Mesodermal cell (in vitro differentiated cells): ENCODE data around the gene FAM53B.
"Not testable (repeated sequence)": the region's sequence is repeated elsewhere in the genome, so short reads cannot be mapped to it uniquely, and the experiment has no call there.

ENCODE experiments used
- H3K27ac ChIP-seq: 2 replicates; pipeline ENCODE4 v1.7.0; 2013; ENCODE audit warnings: mild to moderate bottlenecking, low read depth, low read length, moderate library complexity; ENCODE audit not compliant: severe bottlenecking
- H3K36me3 ChIP-seq: 2 replicates; pipeline ENCODE4 v1.7.1; 2013; ENCODE audit warnings: mild to moderate bottlenecking, low read length, moderate library complexity; ENCODE audit not compliant: control insufficient read depth, insufficient read depth
- H3K4me1 ChIP-seq: one replicate; pipeline ENCODE4 v1.7.1; 2013; ENCODE audit warnings: mild to moderate bottlenecking, low read length; ENCODE audit not compliant: insufficient read depth, control insufficient read depth, poor library complexity, severe bottlenecking
- H3K4me3 ChIP-seq: 2 replicates; pipeline ENCODE4 v1.7.0; 2013; ENCODE audit warnings: low read length, control low read depth, mild to moderate bottlenecking; ENCODE audit not compliant: insufficient read depth, poor library complexity, severe bottlenecking; ENCODE audit errors: extremely low read depth
- H3K9me3 ChIP-seq: 2 replicates; pipeline ENCODE4 v1.7.1; 2013; ENCODE audit warnings: mild to moderate bottlenecking, low read length, moderate library complexity; ENCODE audit not compliant: control insufficient read depth
- WGBS, 2 experiments: methylation state at CpG; one replicate each; pipeline ENCODE4 v1.1.5; 2013; ENCODE audit warnings: missing lambda C conversion rate in 2 of 2; ENCODE audit not compliant: insufficient coverage in 2 of 2; 5-methylcytosine and 5-hydroxymethylcytosine counted together

Gene FAM53B

GRCh38 chr10:124592101-124592500 lies 152.1 kb downstream of the FAM53B start:
- Histone ChIP-seq H3K4me1 (peaks cover 6% of the 10 kb centered on the region), H3K4me3 (no peak overlapping the region), H3K27ac (no peak overlapping the region), H3K9me3 (peaks cover 7% of the 10 kb centered on the region), H3K36me3 (no peaks in the 10 kb centered on the region)
- 94% methylated on average over 4 to 7 of the region's 7 CpGs for WGBS, 2 experiments

GRCh38 chr10:124591123-124591495 lies 153.1 kb downstream of the FAM53B start:
- no peaks in the 10 kb centered on the region for H3K36me3 ChIP-seq
- H3K9me3 ChIP-seq: peaks cover 7% of the 10 kb centered on the region
- WGBS, 2 experiments: 83 to 92% methylated on average over 2 of the region's 5 CpGs
- peaks cover 8% of the 10 kb centered on the region for H3K4me1 ChIP-seq
- no peak overlapping the region for H3K27ac ChIP-seq
- no peak overlapping the region for H3K4me3 ChIP-seq

- 88 to 93% methylated on average over 21 of the region's 23 CpGs for WGBS, 2 experiments
- H3K4me3 ChIP-seq: no peak overlapping the region
- H3K9me3 ChIP-seq: peaks cover 7% of the 10 kb centered on the region
- no peaks in the 10 kb centered on the region for H3K36me3 ChIP-seq
- no peak overlapping the region for H3K27ac ChIP-seq
- peaks cover 9% of the 10 kb centered on the region for H3K4me1 ChIP-seq
Observed at GRCh38 chr10:124590216-124591122, 153.7 kb downstream of the FAM53B start.

DNA sequence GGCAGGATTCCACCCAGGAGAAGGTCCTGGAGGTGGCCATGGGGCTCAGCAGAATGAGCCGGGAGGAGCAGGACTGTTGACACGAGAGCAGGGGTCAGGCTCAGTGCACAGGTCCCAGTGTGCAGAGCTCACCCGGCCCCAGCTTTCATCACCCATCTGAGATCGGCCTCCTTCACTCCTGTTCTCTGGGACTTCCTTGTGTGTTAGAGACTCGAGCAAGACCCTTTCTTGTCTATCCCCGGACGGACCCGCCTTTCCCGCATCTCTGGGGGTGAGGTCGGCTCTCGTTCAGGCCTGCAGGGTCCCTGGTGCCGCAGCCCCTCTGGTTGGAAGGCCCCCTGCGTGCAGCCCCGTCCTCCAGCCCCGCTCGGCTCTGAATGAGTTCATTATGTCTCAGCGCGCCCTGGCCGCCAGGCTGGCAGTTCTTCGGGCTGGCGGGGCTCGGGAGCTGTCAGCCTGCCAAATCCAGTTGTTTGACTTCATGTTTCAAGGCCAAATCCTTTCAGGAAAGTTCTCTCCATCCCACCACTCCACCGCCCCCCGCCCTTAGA lies 154.6 kb downstream of the FAM53B start:
- 91 to 92% methylated on average over 20 to 24 of the region's 24 CpGs for WGBS, 2 experiments
- Histone ChIP-seq H3K4me1 (peaks cover 9% of the 10 kb centered on the region), H3K27ac (peak overlapping the region; percentile 36), H3K4me3 (no peak overlapping the region), H3K9me3 (peaks cover 7% of the 10 kb centered on the region), H3K36me3 (no peaks in the 10 kb centered on the region)

- Histone ChIP-seq H3K4me3 (no peak overlapping the region), H3K4me1 (peaks cover 9% of the 10 kb centered on the region), H3K9me3 (peaks cover 7% of the 10 kb centered on the region), H3K36me3 (no peaks in the 10 kb centered on the region), H3K27ac (peak overlapping the region; percentile 36)
- 82 to 83% methylated on average over 15 of the region's 15 CpGs for WGBS, 2 experiments
Observed at GRCh38 chr10:124588736-124589490, 155.3 kb downstream of the FAM53B start.

- not testable (repeated sequence) for H3K4me1 ChIP-seq, H3K27ac ChIP-seq, H3K36me3 ChIP-seq, H3K9me3 ChIP-seq, H3K4me3 ChIP-seq
- WGBS, 2 experiments: 86 to 94% methylated on average over 2 to 5 of the region's 6 CpGs
Observed at GRCh38 chr10:124588341-124588735, 155.8 kb downstream of the FAM53B start.

DNA sequence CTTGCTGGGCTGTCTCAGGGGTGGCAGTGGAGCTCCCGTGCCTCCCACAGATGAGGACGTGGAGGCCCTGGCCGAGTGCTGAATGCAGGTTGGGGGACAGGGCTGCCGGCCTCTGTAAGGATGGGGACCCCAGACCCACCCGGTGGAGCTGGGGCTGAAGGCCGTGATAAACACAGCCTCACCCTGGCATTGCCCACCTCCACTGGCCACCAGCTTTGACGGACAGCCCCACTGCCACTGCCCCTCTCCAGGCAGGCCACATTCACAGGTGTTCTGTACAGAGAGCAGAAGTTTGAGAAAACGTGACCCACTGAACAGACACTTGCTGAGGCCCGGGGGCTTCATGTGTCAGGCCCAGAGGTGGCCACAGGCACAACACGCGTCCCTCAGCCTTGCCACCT lies 156.4 kb downstream of the FAM53B start:
- Histone ChIP-seq H3K9me3 (peaks cover 7% of the 10 kb centered on the region), H3K27ac (no peak overlapping the region), H3K4me1 (peaks cover 9% of the 10 kb centered on the region), H3K4me3 (no peak overlapping the region), H3K36me3 (no peaks in the 10 kb centered on the region)
- 90 to 92% methylated on average over 7 to 9 of the region's 11 CpGs for WGBS, 2 experiments

- Histone ChIP-seq H3K27ac (no peak overlapping the region), H3K9me3 (no peaks in the 10 kb centered on the region), H3K4me3 (no peak overlapping the region), H3K4me1 (peaks cover 9% of the 10 kb centered on the region), H3K36me3 (no peaks in the 10 kb centered on the region)
- WGBS, 2 experiments: 86 to 90% methylated on average over 1 of the region's 3 CpGs
Observed at GRCh38 chr10:124586142-124586541, 158.0 kb downstream of the FAM53B start.

DNA sequence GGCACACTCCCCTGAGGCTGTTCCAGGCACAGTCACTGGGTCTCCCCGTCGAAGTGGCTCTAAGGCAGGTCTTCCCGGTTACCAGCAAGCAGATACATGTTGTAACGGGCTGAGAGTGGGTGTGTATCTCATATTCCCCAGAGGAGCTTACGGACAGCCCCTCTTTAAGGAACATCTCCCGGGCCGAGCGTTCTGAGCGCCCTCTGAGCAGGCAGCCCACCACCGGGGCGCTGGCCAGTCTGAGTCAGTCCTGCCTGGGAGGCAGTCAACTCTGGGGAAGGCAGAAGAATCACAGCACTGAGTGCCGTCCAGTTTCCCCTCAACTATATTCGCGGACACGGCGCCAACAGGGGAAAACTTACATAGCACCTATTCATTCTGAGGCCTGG lies 165.2 kb downstream of the FAM53B start:
- Histone ChIP-seq H3K27ac (no peak overlapping the region), H3K4me1 (no peaks in the 10 kb centered on the region), H3K9me3 (no peaks in the 10 kb centered on the region), H3K4me3 (no peak overlapping the region), H3K36me3 (no peaks in the 10 kb centered on the region)
- WGBS, 2 experiments: 92% methylated on average over 15 to 16 of the region's 16 CpGs

- Histone ChIP-seq H3K9me3 (no peaks in the 10 kb centered on the region), H3K4me1 (no peaks in the 10 kb centered on the region)
Observed at GRCh38 chr10:124578231-124579010, 165.8 kb downstream of the FAM53B start.

More at GRCh38 chr10:124578231-124579010, 165.8 kb downstream of the FAM53B start:
- H3K4me3 ChIP-seq: no peak overlapping the region
- 86 to 91% methylated on average over 19 to 23 of the region's 23 CpGs for WGBS, 2 experiments
- H3K27ac ChIP-seq: no peak overlapping the region
- H3K36me3 ChIP-seq: no peaks in the 10 kb centered on the region
